22Rv1 (cell line): Measurements from ENCODE around the gene GALM.

Experiments used
- H3K27ac ChIP-seq: fragments of 450-650 bp; 2 replicates; pipeline ENCODE4 v1.5.1; 2017
- CTCF ChIP-seq: fragments of 450-650 bp; IDR thresholded peaks from 2 replicates; pipeline ENCODE4 v1.5.1; 2017; ENCODE audit warnings: mild to moderate bottlenecking
- ZFX ChIP-seq: fragments of 450-650 bp; IDR thresholded peaks from 2 replicates; pipeline ENCODE4 v1.6.1; 2017; ENCODE audit warnings: antibody characterized with exemption, borderline replicate concordance

GALM gene

GRCh38 chr2:38627391-38627790, 38.5 kb upstream of the GALM start:
- H3K27ac ChIP-seq = no peak overlapping the region
- TF ChIP-seq CTCF (no peak), ZFX (no peak)

- H3K27ac ChIP-seq = no peak overlapping the region
- TF ChIP-seq ZFX (no peak), CTCF (no peak)
These were observed 36.2 kb upstream of the GALM start for GRCh38 chr2:38629684-38630083.

- no peak for TF ChIP-seq CTCF
- no peak for TF ChIP-seq ZFX
- no peak overlapping the region for H3K27ac ChIP-seq
These were observed 33.9 kb upstream of the GALM start for GRCh38 chr2:38631976-38632375.

GRCh38 chr2:38632980-38633379, 32.9 kb upstream of the GALM start:
- no peak for TF ChIP-seq CTCF
- TF ChIP-seq ZFX = no peak
- H3K27ac ChIP-seq = no peak overlapping the region

- TF ChIP-seq CTCF (no peak), ZFX (no peak)
- no peak overlapping the region for H3K27ac ChIP-seq
These were observed 32.0 kb upstream of the GALM start for GRCh38 chr2:38633895-38634294.

GRCh38 chr2:38634684-38635083, 31.2 kb upstream of the GALM start:
- H3K27ac ChIP-seq = no peak overlapping the region
- TF ChIP-seq ZFX (no peak), CTCF (no peak)

GRCh38 chr2:38635139-38635538, 30.8 kb upstream of the GALM start:
- TF ChIP-seq ZFX (no peak), CTCF (no peak)
- no peak overlapping the region for H3K27ac ChIP-seq
